DOHH2 (cell line): ENCODE results near the gene RAC3.

Experiments
- EZH2phosphoT487 ChIP-seq: fragments of 200-600 bp; sonication (generic); IDR thresholded peaks from 2 replicates; pipeline ENCODE4 v1.6.1; 2017; ENCODE audit warnings: borderline replicate concordance, mild to moderate bottlenecking, antibody characterized with exemption, low read length, moderate library complexity, mixed read lengths
- TF ChIP-seq, protein P1 (sequence below): fragments of 200-600 bp; sonication (generic); IDR thresholded peaks from one replicate; pipeline ENCODE4 v1.5.1; 2014; ENCODE audit warnings: antibody characterized with exemption, mild to moderate bottlenecking, low read depth, low read length; ENCODE audit not compliant: poor library complexity, severe bottlenecking

DNA sequence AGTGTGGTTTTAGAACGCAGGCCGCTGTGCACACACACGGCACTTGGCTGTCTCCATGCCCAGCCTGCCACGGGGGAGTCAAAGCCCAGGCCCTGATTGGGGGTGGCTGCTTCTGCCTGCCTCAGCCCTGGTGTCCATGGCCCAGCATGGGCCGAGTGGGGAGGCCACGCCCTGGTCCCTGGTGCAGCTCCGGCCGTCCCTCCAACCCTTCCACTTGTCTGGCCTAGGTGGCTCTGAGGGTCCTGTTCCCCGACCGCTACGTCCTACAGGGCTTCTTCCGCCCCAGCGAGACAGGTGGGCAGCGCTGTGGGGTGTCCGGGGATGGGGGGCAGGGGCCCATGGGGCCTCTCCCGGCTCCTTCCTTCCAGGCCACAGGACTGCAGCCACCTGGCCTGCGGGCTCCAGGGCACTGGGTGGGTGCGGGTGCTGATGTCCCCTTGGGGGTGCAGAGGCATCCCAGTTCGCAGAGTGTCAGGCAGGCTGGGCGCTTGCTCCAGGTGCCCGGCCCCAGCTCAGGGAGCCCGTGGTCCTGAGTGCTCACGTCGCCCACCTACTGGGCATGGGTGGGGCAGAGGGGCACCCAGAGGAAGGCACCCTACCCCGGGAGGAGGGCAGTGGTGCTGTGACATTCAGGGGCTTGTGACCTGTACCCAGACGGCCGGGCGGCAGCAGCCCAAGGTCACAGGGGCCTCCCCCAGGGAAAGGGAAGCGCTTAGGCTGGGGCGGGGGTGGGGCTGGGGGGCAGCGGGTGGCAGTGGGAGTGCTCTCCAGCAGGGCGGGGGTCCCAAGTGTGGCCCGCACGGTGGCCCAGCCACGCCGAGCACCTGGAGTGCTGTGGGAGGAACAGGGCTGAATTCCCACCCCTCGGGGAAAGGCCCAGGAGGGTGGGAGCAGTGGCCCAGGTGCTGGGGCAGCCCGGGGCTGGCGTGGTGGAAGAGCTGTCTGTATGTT lies 20.6 kb upstream of the RAC3 start:
- TF ChIP-seq, protein P1, sequence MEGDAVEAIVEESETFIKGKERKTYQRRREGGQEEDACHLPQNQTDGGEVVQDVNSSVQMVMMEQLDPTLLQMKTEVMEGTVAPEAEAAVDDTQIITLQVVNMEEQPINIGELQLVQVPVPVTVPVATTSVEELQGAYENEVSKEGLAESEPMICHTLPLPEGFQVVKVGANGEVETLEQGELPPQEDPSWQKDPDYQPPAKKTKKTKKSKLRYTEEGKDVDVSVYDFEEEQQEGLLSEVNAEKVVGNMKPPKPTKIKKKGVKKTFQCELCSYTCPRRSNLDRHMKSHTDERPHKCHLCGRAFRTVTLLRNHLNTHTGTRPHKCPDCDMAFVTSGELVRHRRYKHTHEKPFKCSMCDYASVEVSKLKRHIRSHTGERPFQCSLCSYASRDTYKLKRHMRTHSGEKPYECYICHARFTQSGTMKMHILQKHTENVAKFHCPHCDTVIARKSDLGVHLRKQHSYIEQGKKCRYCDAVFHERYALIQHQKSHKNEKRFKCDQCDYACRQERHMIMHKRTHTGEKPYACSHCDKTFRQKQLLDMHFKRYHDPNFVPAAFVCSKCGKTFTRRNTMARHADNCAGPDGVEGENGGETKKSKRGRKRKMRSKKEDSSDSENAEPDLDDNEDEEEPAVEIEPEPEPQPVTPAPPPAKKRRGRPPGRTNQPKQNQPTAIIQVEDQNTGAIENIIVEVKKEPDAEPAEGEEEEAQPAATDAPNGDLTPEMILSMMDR: no peak
- TF ChIP-seq EZH2phosphoT487: no peak
